Measurements from ENCODE around the gene C5orf63.

DNA sequence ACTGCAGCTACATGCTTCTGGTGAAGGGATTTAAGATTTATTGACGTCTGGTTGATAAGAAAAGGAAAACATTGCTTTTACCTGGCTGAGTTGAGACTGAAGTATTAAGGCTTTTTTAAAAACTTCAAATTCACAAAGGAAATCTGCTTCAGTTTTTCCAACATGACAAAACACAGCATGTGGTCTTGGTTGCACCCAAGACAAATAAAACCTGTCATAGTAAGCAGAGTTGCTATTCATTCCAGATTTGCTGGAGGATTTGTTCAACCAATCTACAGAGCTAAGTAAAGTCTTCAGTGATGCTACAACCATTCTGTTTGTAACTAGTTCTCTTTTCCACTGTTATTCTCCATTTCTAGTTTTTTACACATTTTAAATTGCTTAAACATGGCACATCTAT lies 11.3 kb downstream of the C5orf63 start:
- TF ChIP-seq, protein P1, sequence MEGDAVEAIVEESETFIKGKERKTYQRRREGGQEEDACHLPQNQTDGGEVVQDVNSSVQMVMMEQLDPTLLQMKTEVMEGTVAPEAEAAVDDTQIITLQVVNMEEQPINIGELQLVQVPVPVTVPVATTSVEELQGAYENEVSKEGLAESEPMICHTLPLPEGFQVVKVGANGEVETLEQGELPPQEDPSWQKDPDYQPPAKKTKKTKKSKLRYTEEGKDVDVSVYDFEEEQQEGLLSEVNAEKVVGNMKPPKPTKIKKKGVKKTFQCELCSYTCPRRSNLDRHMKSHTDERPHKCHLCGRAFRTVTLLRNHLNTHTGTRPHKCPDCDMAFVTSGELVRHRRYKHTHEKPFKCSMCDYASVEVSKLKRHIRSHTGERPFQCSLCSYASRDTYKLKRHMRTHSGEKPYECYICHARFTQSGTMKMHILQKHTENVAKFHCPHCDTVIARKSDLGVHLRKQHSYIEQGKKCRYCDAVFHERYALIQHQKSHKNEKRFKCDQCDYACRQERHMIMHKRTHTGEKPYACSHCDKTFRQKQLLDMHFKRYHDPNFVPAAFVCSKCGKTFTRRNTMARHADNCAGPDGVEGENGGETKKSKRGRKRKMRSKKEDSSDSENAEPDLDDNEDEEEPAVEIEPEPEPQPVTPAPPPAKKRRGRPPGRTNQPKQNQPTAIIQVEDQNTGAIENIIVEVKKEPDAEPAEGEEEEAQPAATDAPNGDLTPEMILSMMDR (optimal IDR thresholded peaks at IDR 0.05 in 1 of 3, IDR thresholded peaks at IDR 0.05 in 1 of 3, conservative IDR thresholded peaks at IDR 0.05 in 1 of 3; ENCODE audit: extremely low read depth in 1 of 3, insufficient read depth in 2 of 3, low read length in 3 of 3), result no peak
- TF ChIP-seq EZH2 (IDR thresholded peaks at IDR 0.05; ENCODE audit: low read length), result no peak
